Neural cell (in vitro differentiated cells): ENCODE data around the gene FLOT1. TPM values are rescaled to one million over a fixed set of nuclear protein-coding genes. Genes with fewer than 3 reads are reported as not detected.

Experiments used
- H2AFZ ChIP-seq: fragments of 200-600, 300-800 bp; sonication (generic), shearing (Covaris generic); 2 replicates; pipeline ENCODE4 v1.6.0; 2014; ENCODE audit warnings: low read depth, mild to moderate bottlenecking, antibody characterized with exemption, low read length, moderate library complexity
- H3F3A ChIP-seq: fragments of 200-600 bp; shearing (Covaris generic); 2 replicates; pipeline ENCODE4 v1.6.1; 2016; ENCODE audit warnings: mild to moderate bottlenecking, moderate library complexity, mixed read lengths, antibody characterized with exemption, low read length; ENCODE audit not compliant: insufficient read depth, poor library complexity, severe bottlenecking
- H3K27ac ChIP-seq: fragments of 200-600, 300-800 bp; sonication (generic), shearing (Covaris generic); 2 replicates; pipeline ENCODE4 v1.5.1; 2014; ENCODE audit warnings: mild to moderate bottlenecking, low read length, moderate library complexity
- H3K27me3 ChIP-seq: fragments of 300-800, 200-600 bp; sonication (generic), shearing (Covaris generic); 2 replicates; pipeline ENCODE4 v1.6.0; 2014; ENCODE audit warnings: mild to moderate bottlenecking, low read depth, low read length, moderate library complexity; ENCODE audit not compliant: insufficient read depth
- H3K36me3 ChIP-seq: fragments of 300-800, 200-600 bp; sonication (generic), shearing (Covaris generic); 2 replicates; pipeline ENCODE4 v1.5.1; 2014; ENCODE audit warnings: mild to moderate bottlenecking, antibody characterized with exemption, low read length, moderate library complexity; ENCODE audit not compliant: insufficient read depth
- H3K4me2 ChIP-seq: fragments of 300-800, 200-600 bp; sonication (generic), shearing (Covaris generic); 2 replicates; pipeline ENCODE4 v1.6.0; 2014; ENCODE audit warnings: mild to moderate bottlenecking, low read length
- H3K4me3 ChIP-seq: fragments of 300-800, 200-600 bp; sonication (generic), shearing (Covaris generic); 2 replicates; pipeline ENCODE4 v1.5.1; 2014; ENCODE audit warnings: mild to moderate bottlenecking, low read length, moderate library complexity
- H3K79me2 ChIP-seq: fragments of 200-600 bp; shearing (Covaris generic); replicated peaks from 2 replicates; pipeline ENCODE4 v1.6.0; 2014; ENCODE audit warnings: mild to moderate bottlenecking, low read length, moderate library complexity; ENCODE audit not compliant: insufficient read depth
- H3K9ac ChIP-seq: fragments of 300-800, 200-600 bp; sonication (generic), shearing (Covaris generic); 2 replicates; pipeline ENCODE4 v1.6.1; 2016; ENCODE audit warnings: mild to moderate bottlenecking, low read length, mixed read lengths
- H3K9me2 ChIP-seq: fragments of 200-600 bp; shearing (Covaris generic); 2 replicates; pipeline ENCODE4 v1.6.1; 2016; ENCODE audit warnings: mild to moderate bottlenecking, low read length, mixed read lengths; ENCODE audit not compliant: insufficient read depth
- H3K9me3 ChIP-seq: fragments of 200-600, 300-800 bp; sonication (generic), shearing (Covaris generic); 2 replicates; pipeline ENCODE4 v1.6.1; 2016; ENCODE audit warnings: mild to moderate bottlenecking, mixed run types, low read length, moderate library complexity, mixed read lengths
- H4K20me1 ChIP-seq: fragments of 200-600 bp; shearing (Covaris generic); 2 replicates; pipeline ENCODE4 v1.6.1; 2016; ENCODE audit warnings: mild to moderate bottlenecking, mixed run types; ENCODE audit not compliant: insufficient read depth
- EP300 ChIP-seq: fragments of 450-650 bp; conservative IDR thresholded peaks from 2 replicates; pipeline ENCODE4 v1.6.1; 2014; ENCODE audit warnings: antibody characterized with exemption, mild to moderate bottlenecking, moderate library complexity; ENCODE audit not compliant: poor library complexity, severe bottlenecking
- EZH2 ChIP-seq: fragments of 200-600, 300-800 bp; shearing (Covaris generic), sonication (generic); IDR thresholded peaks from 2 replicates; pipeline ENCODE4 v1.6.1; 2014; ENCODE audit warnings: antibody characterized with exemption, low read length, borderline replicate concordance, mild to moderate bottlenecking; ENCODE audit not compliant: insufficient read depth, poor library complexity, severe bottlenecking
- MXI1 ChIP-seq: fragments of 450-650 bp; conservative IDR thresholded peaks from 2 replicates; pipeline ENCODE4 v1.6.1; 2014; ENCODE audit warnings: antibody characterized with exemption, mild to moderate bottlenecking; ENCODE audit not compliant: poor library complexity, severe bottlenecking
- POLR2AphosphoS5 ChIP-seq: IDR thresholded peaks from 2 replicates; pipeline ENCODE4 v1.6.1; 2012
- RAD21 ChIP-seq: fragments of 450-650 bp; conservative IDR thresholded peaks from 2 replicates; pipeline ENCODE4 v1.6.1; 2014; ENCODE audit warnings: antibody characterized with exemption, mild to moderate bottlenecking, moderate library complexity
- REST ChIP-seq: IDR thresholded peaks from 2 replicates; pipeline ENCODE4 v1.6.1; 2012; ENCODE audit warnings: borderline replicate concordance
- SMC3 ChIP-seq: fragments of 450-650 bp; conservative IDR thresholded peaks from 2 replicates; pipeline ENCODE4 v1.6.1; 2014; ENCODE audit warnings: antibody characterized with exemption, mild to moderate bottlenecking, moderate library complexity; ENCODE audit not compliant: poor library complexity
- TAF1 ChIP-seq: IDR thresholded peaks from 2 replicates; pipeline ENCODE4 v1.6.1; 2012; ENCODE audit warnings: low read depth
- polyA plus RNA-seq: library from polyadenylated mRNA; depleted of rRNA; stranded (reverse); fragments of >200 nt; gene quantifications from 2 replicates; pipeline ENCODE4 v1.2.3, GENCODE V29; 2014
- TF ChIP-seq, protein P1 (sequence below): fragments of 450-650 bp; IDR thresholded peaks from 2 replicates; pipeline ENCODE4 v1.5.1; 2014; ENCODE audit warnings: antibody characterized with exemption, mild to moderate bottlenecking, moderate library complexity; ENCODE audit not compliant: poor library complexity, severe bottlenecking

FLOT1 gene
- polyA plus RNA-seq, 1 donor from 2014 or later, result 72.7 TPM

DNA sequence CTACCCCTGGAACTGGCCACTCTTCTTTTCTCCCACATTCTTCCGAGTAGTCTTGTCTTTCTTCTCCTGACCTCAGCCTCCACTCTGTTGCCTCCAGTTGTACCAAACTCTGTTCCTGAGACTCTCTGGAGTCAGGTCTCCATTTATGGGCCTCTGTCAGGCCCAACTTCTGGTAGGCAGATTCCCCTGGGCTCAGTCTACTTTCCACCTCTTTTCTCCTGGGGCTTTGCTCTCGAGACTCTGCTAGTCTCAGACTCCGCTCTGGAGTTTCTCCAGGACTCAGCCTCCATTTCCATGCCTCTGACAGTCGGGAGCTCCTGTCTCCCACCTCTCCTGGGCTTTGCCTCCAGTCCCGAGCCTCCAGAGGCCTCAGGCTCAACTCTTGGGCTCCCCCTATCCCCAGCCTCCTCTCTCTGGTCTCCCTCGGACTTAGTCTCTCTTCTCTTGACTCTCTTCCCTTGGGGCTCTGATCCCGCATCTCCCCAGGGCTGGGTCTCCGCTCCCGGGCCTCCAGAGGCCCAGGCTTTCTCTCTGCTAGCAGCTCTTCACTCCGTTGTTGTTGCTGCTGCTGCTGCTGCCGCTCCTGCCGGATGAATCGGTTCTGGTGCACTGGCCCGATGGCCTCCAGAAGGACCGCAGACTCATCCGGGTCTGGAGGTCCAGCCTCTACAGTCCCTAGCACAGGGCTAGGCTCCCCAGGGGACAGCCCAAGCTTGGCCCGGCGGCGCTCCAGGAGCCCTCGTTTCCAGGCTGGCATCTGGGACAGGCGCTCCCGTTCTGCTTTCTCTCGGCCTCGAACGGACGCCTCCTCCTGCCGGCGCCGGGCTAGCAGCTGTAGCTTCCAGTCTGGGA lies 57.1 kb downstream of the FLOT1 start:
- Histone ChIP-seq H3K9me3 (no peaks in the 10 kb centered on the region), H2AFZ (no peak overlapping the region), H3K4me2 (peak overlapping the region; percentile 85), H3K4me3 (peak overlapping the region; percentile 99), H4K20me1 (peaks cover 36% of the 10 kb centered on the region), H3K27ac (peak overlapping the region; percentile 94), H3K9me2 (no peaks in the 10 kb centered on the region), H3K27me3 (no peaks in the 10 kb centered on the region), H3K9ac (peak overlapping the region; percentile 100), H3K36me3 (no peaks in the 10 kb centered on the region), H3K79me2 (peaks cover 84% of the 10 kb centered on the region), H3F3A (no peaks in the 10 kb centered on the region)
- no peak for TF ChIP-seq MXI1

DNA sequence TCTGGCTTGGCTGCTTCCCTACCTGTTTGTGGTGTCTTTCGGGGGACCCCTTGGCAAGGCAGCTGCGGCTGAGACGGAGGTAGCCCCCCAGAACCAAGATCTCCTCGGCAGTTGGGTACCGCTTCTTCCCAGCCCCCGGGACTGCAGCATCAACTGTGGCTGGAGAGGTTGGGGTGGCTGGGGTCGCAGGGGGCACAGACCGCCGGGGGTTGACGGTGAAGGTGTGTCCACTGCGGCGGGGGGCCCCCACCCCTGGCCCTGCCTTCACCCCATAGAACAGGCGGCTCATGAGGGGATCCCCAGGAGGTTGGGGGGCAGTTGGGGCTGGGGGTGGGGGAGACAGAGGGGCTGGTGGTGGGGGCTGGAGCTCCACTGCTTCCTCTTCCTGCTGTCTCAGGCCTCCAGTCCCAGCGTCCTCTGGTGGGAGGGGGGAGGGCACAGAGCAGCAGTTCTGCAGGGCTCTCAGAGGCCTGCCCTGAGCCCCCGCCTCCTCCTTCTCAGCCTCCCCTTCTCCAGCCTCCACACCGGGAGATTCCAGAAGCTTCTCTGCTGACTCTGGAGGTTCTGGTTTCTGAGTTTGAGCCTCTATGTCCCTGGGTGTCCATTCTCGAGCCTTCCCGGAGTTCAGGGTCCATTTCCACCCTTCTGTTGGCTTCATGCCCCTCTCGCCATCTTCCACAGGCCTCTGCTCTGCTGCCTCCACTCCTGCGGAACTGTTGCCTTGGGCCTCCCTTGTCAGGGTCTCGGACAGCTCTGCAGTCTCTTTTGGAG lies 57.9 kb downstream of the FLOT1 start:
- Histone ChIP-seq H3F3A (no peaks in the 10 kb centered on the region), H3K36me3 (no peaks in the 10 kb centered on the region), H3K9ac (peak overlapping the region; percentile 100), H3K27me3 (no peaks in the 10 kb centered on the region), H4K20me1 (peaks cover 44% of the 10 kb centered on the region), H2AFZ (no peak overlapping the region), H3K4me2 (peak overlapping the region; percentile 94), H3K27ac (no peak overlapping the region), H3K4me3 (peak overlapping the region; percentile 99), H3K79me2 (peaks cover 87% of the 10 kb centered on the region), H3K9me3 (no peaks in the 10 kb centered on the region), H3K9me2 (no peaks in the 10 kb centered on the region)
- TF ChIP-seq RAD21 (no peak), SMC3 (no peak), EZH2 (no peak), EP300 (no peak), TAF1 (no peak), REST (no peak), POLR2AphosphoS5 (no peak)
- TF ChIP-seq, protein P1, sequence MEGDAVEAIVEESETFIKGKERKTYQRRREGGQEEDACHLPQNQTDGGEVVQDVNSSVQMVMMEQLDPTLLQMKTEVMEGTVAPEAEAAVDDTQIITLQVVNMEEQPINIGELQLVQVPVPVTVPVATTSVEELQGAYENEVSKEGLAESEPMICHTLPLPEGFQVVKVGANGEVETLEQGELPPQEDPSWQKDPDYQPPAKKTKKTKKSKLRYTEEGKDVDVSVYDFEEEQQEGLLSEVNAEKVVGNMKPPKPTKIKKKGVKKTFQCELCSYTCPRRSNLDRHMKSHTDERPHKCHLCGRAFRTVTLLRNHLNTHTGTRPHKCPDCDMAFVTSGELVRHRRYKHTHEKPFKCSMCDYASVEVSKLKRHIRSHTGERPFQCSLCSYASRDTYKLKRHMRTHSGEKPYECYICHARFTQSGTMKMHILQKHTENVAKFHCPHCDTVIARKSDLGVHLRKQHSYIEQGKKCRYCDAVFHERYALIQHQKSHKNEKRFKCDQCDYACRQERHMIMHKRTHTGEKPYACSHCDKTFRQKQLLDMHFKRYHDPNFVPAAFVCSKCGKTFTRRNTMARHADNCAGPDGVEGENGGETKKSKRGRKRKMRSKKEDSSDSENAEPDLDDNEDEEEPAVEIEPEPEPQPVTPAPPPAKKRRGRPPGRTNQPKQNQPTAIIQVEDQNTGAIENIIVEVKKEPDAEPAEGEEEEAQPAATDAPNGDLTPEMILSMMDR, result no peak
